ENCODE data around the gene EDEM3. TPM values are rescaled to one million over a fixed set of nuclear protein-coding genes. Genes with fewer than 3 reads are reported as not detected.

The EDEM3 gene
- total and polyA plus RNA-seq, 2 donors (not counting 1 experiment from before 2014, with no cell fraction given): 4.3 to 20.9 TPM

DNA sequence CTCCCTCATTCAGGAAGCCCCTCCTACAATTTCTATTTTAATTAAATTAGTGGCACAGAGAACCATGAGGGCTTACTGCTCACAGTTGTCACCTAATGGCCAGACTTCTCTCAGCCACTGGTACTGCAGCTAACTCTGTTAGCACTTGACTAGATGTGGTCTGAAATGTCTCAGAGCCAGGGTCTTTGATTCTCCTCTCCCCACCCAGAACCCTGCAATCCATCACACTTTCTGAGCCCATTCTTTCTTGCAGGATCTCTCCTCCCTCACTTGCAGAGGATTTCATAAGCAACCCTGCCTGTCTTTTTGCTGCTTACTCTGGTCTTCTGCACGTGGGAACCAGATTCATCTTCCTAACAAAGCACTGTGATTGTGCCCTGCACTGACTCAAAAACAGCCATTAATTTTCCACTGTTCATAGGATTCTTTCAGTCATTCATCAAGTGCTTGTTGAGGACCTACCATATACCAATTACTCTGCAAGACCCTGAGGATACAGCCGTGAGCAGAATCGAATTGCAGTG, 108.4 kb downstream of the EDEM3 start:
- H3K9me3 Mint-ChIP-seq (ENCODE audit: insufficient read depth): peaks cover 3% of the 10 kb centered on the region
- no peak overlapping the region for H3K4me3 ChIP-seq (ENCODE audit: control extremely low read depth in 1 of 5, extremely low read depth in 1 of 5, insufficient read depth in 1 of 5, low read depth in 2 of 5, low read length in 4 of 5)
- no peak overlapping the region for H2AFZ ChIP-seq (ENCODE audit: insufficient read depth, low read depth, low read length, poor library complexity, severe bottlenecking)
- no peaks in the 10 kb centered on the region for H3K4me1 ChIP-seq (ENCODE audit: control insufficient read depth in 2 of 2, insufficient read depth in 2 of 2, low read length in 2 of 2)
- H3K27me3 Mint-ChIP-seq: peaks cover 27% of the 10 kb centered on the region
- H3K27ac ChIP-seq (ENCODE audit: low read length in 2 of 2): no peak overlapping the region
- intact Hi-C loops (cut with micrococcal nuclease): no loop called here
- no peaks in the 10 kb centered on the region for H3K9me3 ChIP-seq (ENCODE audit: control extremely low read depth in 1 of 3, control insufficient read depth in 2 of 3, insufficient read depth in 1 of 3, low read length in 2 of 3)
- ChIA-PET POLR2A (no interaction called here), CTCF (interaction anchor here (0.7 kb wide), 1 partner anchor 16 kb away, joined by 3 read pairs; no protein-coding TSS in a partner anchor)
- WGBS (ENCODE audit: insufficient coverage): 83% methylated on average over 1 of the region's 3 CpGs
- H4K20me1 ChIP-seq (ENCODE audit: control insufficient read depth, insufficient read depth, low read length, poor library complexity, severe bottlenecking): no peaks in the 10 kb centered on the region
- H3K9ac ChIP-seq (ENCODE audit: low read length): no peak overlapping the region
- H3K27ac Mint-ChIP-seq: no peak overlapping the region
- TF ChIP-seq EZH2 (IDR thresholded peaks at IDR 0.05; ENCODE audit: borderline replicate concordance, insufficient read depth, low read depth, low read length, poor library complexity, severe bottlenecking): no peak
- TF ChIP-seq, protein P1, sequence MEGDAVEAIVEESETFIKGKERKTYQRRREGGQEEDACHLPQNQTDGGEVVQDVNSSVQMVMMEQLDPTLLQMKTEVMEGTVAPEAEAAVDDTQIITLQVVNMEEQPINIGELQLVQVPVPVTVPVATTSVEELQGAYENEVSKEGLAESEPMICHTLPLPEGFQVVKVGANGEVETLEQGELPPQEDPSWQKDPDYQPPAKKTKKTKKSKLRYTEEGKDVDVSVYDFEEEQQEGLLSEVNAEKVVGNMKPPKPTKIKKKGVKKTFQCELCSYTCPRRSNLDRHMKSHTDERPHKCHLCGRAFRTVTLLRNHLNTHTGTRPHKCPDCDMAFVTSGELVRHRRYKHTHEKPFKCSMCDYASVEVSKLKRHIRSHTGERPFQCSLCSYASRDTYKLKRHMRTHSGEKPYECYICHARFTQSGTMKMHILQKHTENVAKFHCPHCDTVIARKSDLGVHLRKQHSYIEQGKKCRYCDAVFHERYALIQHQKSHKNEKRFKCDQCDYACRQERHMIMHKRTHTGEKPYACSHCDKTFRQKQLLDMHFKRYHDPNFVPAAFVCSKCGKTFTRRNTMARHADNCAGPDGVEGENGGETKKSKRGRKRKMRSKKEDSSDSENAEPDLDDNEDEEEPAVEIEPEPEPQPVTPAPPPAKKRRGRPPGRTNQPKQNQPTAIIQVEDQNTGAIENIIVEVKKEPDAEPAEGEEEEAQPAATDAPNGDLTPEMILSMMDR (IDR thresholded peaks at IDR 0.05): no peak
- H3K36me3 ChIP-seq (replicated peaks in 1 of 2; ENCODE audit: control extremely low read depth in 1 of 2, control insufficient read depth in 1 of 2, extremely low read depth in 1 of 2, insufficient read depth in 2 of 2, low read length in 1 of 2): no peaks in the 10 kb centered on the region
- no peaks in the 10 kb centered on the region for H3K79me2 ChIP-seq (ENCODE audit: control insufficient read depth, insufficient read depth, low read length)
- H3K4me1 Mint-ChIP-seq: no peaks in the 10 kb centered on the region
- no peak overlapping the region for H3K4me2 ChIP-seq (replicated peaks; ENCODE audit: low read depth, low read length, poor library complexity, severe bottlenecking)
- peaks cover 0 to 6% (median 0%) of the 10 kb centered on the region in 4 experiments for H3K27me3 ChIP-seq (replicated peaks in 1 of 4; ENCODE audit: control extremely low read depth in 1 of 4, control insufficient read depth in 3 of 4, insufficient read depth in 4 of 4, low read length in 3 of 4)
- DNase-seq (no peak), ATAC-seq (ENCODE audit: low read depth) (no peak)
- H3K4me3 Mint-ChIP-seq: no peak overlapping the region

DNA sequence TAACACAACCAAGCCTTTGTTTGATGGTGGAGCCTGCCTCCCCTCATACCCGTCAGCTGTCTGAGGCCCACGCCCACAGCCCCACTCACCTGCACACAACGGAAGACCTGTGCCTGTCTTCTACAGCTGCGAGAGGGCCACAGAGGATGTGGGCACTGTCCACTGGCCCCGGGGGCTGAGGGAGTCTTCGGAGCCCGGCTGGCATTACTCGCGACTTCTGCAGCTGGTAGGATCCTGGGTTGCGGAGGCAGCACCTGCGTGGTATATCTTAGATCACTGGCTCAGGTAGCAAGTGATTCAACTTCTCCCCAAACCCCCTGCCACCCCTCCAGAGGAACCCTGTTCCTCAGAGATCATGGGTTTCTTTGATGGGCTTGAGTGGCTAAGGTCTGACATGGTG, 109.9 kb downstream of the EDEM3 start:
- Mint-ChIP-seq H3K4me3 (no peak overlapping the region), H3K27ac (no peak overlapping the region), H3K9me3 (ENCODE audit: insufficient read depth) (peaks cover 3% of the 10 kb centered on the region), H3K4me1 (no peaks in the 10 kb centered on the region), H3K27me3 (peaks cover 27% of the 10 kb centered on the region)
- Histone ChIP-seq H3K79me2 (ENCODE audit: control insufficient read depth, insufficient read depth, low read length) (no peaks in the 10 kb centered on the region), H3K27ac (ENCODE audit: low read length in 2 of 2) (no peak overlapping the region), H3K27me3 (replicated peaks in 1 of 4; ENCODE audit: control extremely low read depth in 1 of 4, control insufficient read depth in 3 of 4, insufficient read depth in 4 of 4, low read length in 3 of 4) (peaks cover 0 to 6% (median 0%) of the 10 kb centered on the region in 4 experiments), H4K20me1 (ENCODE audit: control insufficient read depth, insufficient read depth, low read length, poor library complexity, severe bottlenecking) (no peaks in the 10 kb centered on the region), H3K9ac (ENCODE audit: low read length) (no peak overlapping the region), H3K4me2 (replicated peaks; ENCODE audit: low read depth, low read length, poor library complexity, severe bottlenecking) (no peak overlapping the region), H3K4me1 (ENCODE audit: control insufficient read depth in 2 of 2, insufficient read depth in 2 of 2, low read length in 2 of 2) (no peaks in the 10 kb centered on the region), H3K4me3 (ENCODE audit: control extremely low read depth in 1 of 5, extremely low read depth in 1 of 5, insufficient read depth in 1 of 5, low read depth in 2 of 5, low read length in 4 of 5) (no peak overlapping the region), H3K9me3 (ENCODE audit: control extremely low read depth in 1 of 3, control insufficient read depth in 2 of 3, insufficient read depth in 1 of 3, low read length in 2 of 3) (no peaks in the 10 kb centered on the region), H2AFZ (ENCODE audit: insufficient read depth, low read depth, low read length, poor library complexity, severe bottlenecking) (no peak overlapping the region), H3K36me3 (replicated peaks in 1 of 2; ENCODE audit: control extremely low read depth in 1 of 2, control insufficient read depth in 1 of 2, extremely low read depth in 1 of 2, insufficient read depth in 2 of 2, low read length in 1 of 2) (no peaks in the 10 kb centered on the region)
- ATAC-seq (ENCODE audit: low read depth): no peak
- intact Hi-C loops (cut with micrococcal nuclease): no loop called here
- WGBS (ENCODE audit: insufficient coverage): 96% methylated on average over 9 of the region's 11 CpGs
- POLR2A ChIA-PET: no interaction called here
- CTCF ChIA-PET: no interaction called here
- TF ChIP-seq, protein P1 (IDR thresholded peaks at IDR 0.05): no peak
- TF ChIP-seq EZH2 (IDR thresholded peaks at IDR 0.05; ENCODE audit: borderline replicate concordance, insufficient read depth, low read depth, low read length, poor library complexity, severe bottlenecking): no peak
- DNase-seq: no peak
